Measurements from ENCODE around the gene NEU3. TPM values are rescaled to one million over a fixed set of nuclear protein-coding genes. Genes with fewer than 3 reads are reported as not detected.

NEU3 gene
- total RNA-seq, 1 donor from 2014 or later: 9.7 TPM

DNA sequence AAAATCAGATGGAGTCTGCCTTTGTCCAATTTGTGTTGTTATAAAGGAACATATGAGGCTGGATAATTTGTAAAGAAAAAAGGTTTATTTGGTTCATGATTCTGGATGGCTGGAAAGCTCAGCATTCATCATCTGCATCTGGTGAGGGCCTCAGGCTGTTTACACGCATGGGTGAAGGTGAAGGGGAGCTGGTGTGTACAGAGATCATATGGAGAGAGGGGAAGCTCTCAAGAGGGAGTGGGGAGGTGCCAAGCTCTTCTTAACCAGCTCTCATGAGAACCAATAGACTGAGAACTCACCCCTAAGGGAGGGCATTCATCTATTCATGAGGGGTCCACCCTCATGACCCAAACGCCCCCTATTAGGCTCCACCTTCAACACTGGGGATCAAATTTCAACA is 40.0 kb downstream of the NEU3 start:
- no peak overlapping the region for H3K27ac Mint-ChIP-seq (ENCODE audit: unreplicated experiment)
- no peak overlapping the region for H3K4me2 ChIP-seq (ENCODE audit: low read length)
- peaks cover 24% of the 10 kb centered on the region for H3K27me3 Mint-ChIP-seq (ENCODE audit: low read depth, unreplicated experiment)
- H3K9me3 Mint-ChIP-seq (ENCODE audit: unreplicated experiment): no peaks in the 10 kb centered on the region
- H3K27me3 ChIP-seq (ENCODE audit: insufficient read depth, low read length): no peaks in the 10 kb centered on the region
- H4K20me1 ChIP-seq (ENCODE audit: insufficient read depth, low read length): no peaks in the 10 kb centered on the region
- no peak for TF ChIP-seq CTCF (IDR thresholded peaks at IDR 0.05; ENCODE audit: insufficient read depth, low read depth, low read length)
- no peak for TF ChIP-seq EZH2 (IDR thresholded peaks at IDR 0.05; ENCODE audit: insufficient read depth, low read length)
- no peak overlapping the region for H2AFZ ChIP-seq (ENCODE audit: low read depth, low read length)
- H3K9me3 ChIP-seq (ENCODE audit: insufficient read depth, low read depth, low read length): no peaks in the 10 kb centered on the region
- DNase-seq (ENCODE audit: low read depth): no peak
- H3K9ac ChIP-seq (ENCODE audit: low read length): no peak overlapping the region
- H3K36me3 ChIP-seq (ENCODE audit: insufficient read depth, low read length): no peaks in the 10 kb centered on the region
- FAIRE-seq: no peak
- no peak overlapping the region for H3K27ac ChIP-seq (ENCODE audit: low read depth, low read length)
- no peaks in the 10 kb centered on the region for H3K36me3 Mint-ChIP-seq (ENCODE audit: low read depth, unreplicated experiment)
- peaks cover 11% of the 10 kb centered on the region for H3K4me1 Mint-ChIP-seq (ENCODE audit: low read depth, unreplicated experiment)
- no peaks in the 10 kb centered on the region for H3K79me2 ChIP-seq (ENCODE audit: insufficient read depth, low read length)
- H3K4me3 ChIP-seq (ENCODE audit: insufficient read depth, low read depth, low read length): no peak overlapping the region
- peaks cover 12% of the 10 kb centered on the region for H3K4me1 ChIP-seq (ENCODE audit: insufficient read depth, low read length)
- H3K4me3 Mint-ChIP-seq (ENCODE audit: unreplicated experiment): no peak overlapping the region

DNA sequence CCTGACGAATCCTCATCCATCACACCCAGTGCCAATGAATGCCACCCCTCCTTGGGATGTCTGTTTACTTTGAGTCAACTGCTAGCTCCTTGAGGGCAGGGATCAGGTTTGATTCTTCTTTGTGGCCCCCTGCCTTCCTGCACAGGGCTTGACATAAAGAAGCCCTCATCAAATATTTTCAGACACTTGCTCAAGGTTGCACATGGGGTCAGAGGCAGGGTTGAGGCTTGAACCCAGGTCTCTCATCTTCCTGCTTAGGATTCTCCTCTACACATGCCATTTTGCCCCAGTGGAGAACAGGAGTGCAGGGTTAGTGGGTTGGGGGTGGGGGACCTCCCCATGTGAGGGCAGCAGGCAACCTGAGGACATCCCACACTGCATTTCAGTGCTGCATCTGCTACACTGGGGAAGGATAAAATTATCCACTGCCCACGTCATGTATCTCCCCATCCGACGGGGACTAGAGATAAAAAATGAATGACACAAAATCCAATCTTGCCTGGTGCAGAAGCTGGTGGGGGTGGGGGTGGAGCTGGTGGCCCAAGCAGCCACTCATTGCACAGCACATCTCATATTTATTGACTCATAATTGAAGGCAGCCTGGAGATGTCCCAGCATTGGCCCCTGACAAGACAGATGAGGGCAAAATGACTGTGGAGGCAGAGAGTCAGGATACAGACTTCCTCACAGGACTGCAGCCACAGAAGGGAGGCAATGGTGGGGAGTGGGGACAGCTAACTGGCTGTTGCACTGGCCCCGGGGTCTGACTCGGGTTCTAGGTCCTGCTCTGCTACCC is 41.3 kb downstream of the NEU3 start:
- Mint-ChIP-seq H3K4me1 (ENCODE audit: low read depth, unreplicated experiment) (peaks cover 11% of the 10 kb centered on the region), H3K36me3 (ENCODE audit: low read depth, unreplicated experiment) (no peaks in the 10 kb centered on the region), H3K9me3 (ENCODE audit: unreplicated experiment) (peaks cover 4% of the 10 kb centered on the region), H3K27me3 (ENCODE audit: low read depth, unreplicated experiment) (peaks cover 24% of the 10 kb centered on the region), H3K27ac (ENCODE audit: unreplicated experiment) (no peak overlapping the region), H3K4me3 (ENCODE audit: unreplicated experiment) (no peak overlapping the region)
- no peaks in the 10 kb centered on the region for H3K9me3 ChIP-seq (ENCODE audit: insufficient read depth, low read depth, low read length)
- no peak overlapping the region for H2AFZ ChIP-seq (ENCODE audit: low read depth, low read length)
- FAIRE-seq (no peak), DNase-seq (ENCODE audit: low read depth) (no peak)
- H4K20me1 ChIP-seq (ENCODE audit: insufficient read depth, low read length): no peaks in the 10 kb centered on the region
- H3K4me2 ChIP-seq (ENCODE audit: low read length): no peak overlapping the region
- no peak overlapping the region for H3K9ac ChIP-seq (ENCODE audit: low read length)
- peaks cover 12% of the 10 kb centered on the region for H3K4me1 ChIP-seq (ENCODE audit: insufficient read depth, low read length)
- no peak overlapping the region for H3K4me3 ChIP-seq (ENCODE audit: insufficient read depth, low read depth, low read length)
- H3K27me3 ChIP-seq (ENCODE audit: insufficient read depth, low read length): no peaks in the 10 kb centered on the region
- no peak overlapping the region for H3K27ac ChIP-seq (ENCODE audit: low read depth, low read length)
- TF ChIP-seq CTCF (IDR thresholded peaks at IDR 0.05; ENCODE audit: insufficient read depth, low read depth, low read length) (no peak), EZH2 (IDR thresholded peaks at IDR 0.05; ENCODE audit: insufficient read depth, low read length) (no peak)
- H3K36me3 ChIP-seq (ENCODE audit: insufficient read depth, low read length): no peaks in the 10 kb centered on the region
- H3K79me2 ChIP-seq (ENCODE audit: insufficient read depth, low read length): no peaks in the 10 kb centered on the region

DNA sequence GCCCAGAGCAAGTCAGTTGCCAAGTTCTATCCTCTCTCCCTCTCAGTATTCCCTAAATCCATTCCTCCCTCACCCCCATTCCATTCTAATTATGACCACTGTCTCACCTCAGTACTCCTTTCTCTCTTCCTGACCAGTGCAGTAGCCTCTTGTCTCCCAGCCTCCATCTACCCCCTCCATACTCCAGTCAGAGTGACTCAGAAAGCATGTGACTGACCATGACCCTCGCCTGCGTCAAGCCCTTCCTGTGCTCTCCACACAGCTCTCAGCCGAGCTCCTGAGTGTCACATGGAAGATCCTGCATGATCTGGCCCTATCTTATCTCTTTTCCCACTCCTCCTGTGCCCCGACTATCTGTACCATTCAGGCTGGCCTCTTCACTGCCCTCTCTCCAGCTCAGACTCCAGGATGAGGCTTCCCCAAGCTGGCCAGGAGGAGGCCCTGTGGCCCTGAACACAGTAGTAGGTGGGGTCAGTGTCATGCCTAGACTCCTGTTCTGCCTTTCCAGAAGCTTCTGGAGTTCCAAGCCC is 42.6 kb downstream of the NEU3 start:
- Histone ChIP-seq H3K4me2 (ENCODE audit: low read length) (peak overlapping the region; percentile 69), H3K4me3 (ENCODE audit: insufficient read depth, low read depth, low read length) (no peak overlapping the region), H3K27me3 (ENCODE audit: insufficient read depth, low read length) (no peaks in the 10 kb centered on the region), H3K9ac (ENCODE audit: low read length) (peak overlapping the region; percentile 53), H3K27ac (ENCODE audit: low read depth, low read length) (peak overlapping the region; percentile 65), H3K9me3 (ENCODE audit: insufficient read depth, low read depth, low read length) (no peaks in the 10 kb centered on the region), H4K20me1 (ENCODE audit: insufficient read depth, low read length) (no peaks in the 10 kb centered on the region), H2AFZ (ENCODE audit: low read depth, low read length) (peak overlapping the region; percentile 72), H3K36me3 (ENCODE audit: insufficient read depth, low read length) (no peaks in the 10 kb centered on the region), H3K4me1 (ENCODE audit: insufficient read depth, low read length) (peaks cover 12% of the 10 kb centered on the region), H3K79me2 (ENCODE audit: insufficient read depth, low read length) (no peaks in the 10 kb centered on the region)
- peak; percentile 89 for DNase-seq (ENCODE audit: low read depth)
- H3K4me1 Mint-ChIP-seq (ENCODE audit: low read depth, unreplicated experiment): peaks cover 11% of the 10 kb centered on the region
- H3K27me3 Mint-ChIP-seq (ENCODE audit: low read depth, unreplicated experiment): peaks cover 24% of the 10 kb centered on the region
- H3K36me3 Mint-ChIP-seq (ENCODE audit: low read depth, unreplicated experiment): no peaks in the 10 kb centered on the region
- TF ChIP-seq CTCF (IDR thresholded peaks at IDR 0.05; ENCODE audit: insufficient read depth, low read depth, low read length): no peak
- no peak for TF ChIP-seq EZH2 (IDR thresholded peaks at IDR 0.05; ENCODE audit: insufficient read depth, low read length)
- no peak overlapping the region for H3K4me3 Mint-ChIP-seq (ENCODE audit: unreplicated experiment)
- peak overlapping the region; percentile 80 for H3K27ac Mint-ChIP-seq (ENCODE audit: unreplicated experiment)
- peaks cover 4% of the 10 kb centered on the region for H3K9me3 Mint-ChIP-seq (ENCODE audit: unreplicated experiment)
- FAIRE-seq: no peak

Data from astrocyte (in vitro differentiated cells and primary cell).